Measurements from ENCODE around the gene PCDHGA5.
"Not testable (repeated sequence)": the region's sequence is repeated elsewhere in the genome, so short reads cannot be mapped to it uniquely, and the experiment has no call there.

Gene PCDHGA5

DNA sequence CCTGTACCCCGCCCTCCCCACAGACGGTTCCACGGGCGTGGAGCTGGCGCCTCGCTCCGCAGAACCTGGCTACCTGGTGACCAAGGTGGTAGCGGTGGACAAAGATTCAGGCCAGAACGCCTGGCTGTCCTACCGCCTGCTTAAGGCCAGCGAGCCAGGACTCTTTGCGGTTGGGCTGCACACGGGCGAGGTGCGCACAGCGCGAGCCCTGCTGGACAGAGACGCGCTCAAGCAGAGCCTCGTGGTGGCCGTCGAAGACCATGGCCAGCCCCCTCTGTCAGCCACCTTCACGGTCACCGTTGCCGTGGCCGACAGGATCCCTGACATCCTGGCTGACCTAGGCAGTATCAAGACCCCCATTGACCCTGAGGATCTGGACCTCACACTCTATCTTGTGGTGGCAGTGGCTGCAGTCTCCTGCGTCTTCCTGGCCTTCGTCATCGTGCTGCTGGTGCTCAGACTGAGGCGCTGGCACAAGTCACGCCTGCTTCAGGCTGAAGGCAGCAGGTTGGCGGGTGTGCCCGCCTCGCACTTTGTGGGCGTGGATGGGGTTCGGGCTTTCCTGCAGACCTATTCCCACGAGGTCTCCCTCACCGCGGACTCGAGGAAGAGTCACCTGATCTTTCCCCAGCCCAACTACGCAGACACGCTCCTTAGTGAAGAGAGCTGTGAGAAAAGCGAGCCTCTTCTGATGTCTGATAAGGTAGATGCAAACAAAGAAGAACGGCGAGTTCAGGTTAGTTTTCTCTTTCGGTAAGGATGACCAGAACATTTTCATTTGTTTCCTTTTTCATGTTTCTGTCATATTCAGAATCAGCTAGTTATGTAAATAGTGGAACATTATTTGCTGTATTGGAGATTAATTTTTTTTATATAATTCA, 2.3 kb downstream of the PCDHGA5 start:
- no peak for TF ChIP-seq GATA1 (IDR thresholded peaks at IDR 0.05; ENCODE audit: low read depth, low read length)
- no peak for TF ChIP-seq POLR2A (IDR thresholded peaks at IDR 0.05; ENCODE audit: low read length)
- no peak for DNase-seq

DNA sequence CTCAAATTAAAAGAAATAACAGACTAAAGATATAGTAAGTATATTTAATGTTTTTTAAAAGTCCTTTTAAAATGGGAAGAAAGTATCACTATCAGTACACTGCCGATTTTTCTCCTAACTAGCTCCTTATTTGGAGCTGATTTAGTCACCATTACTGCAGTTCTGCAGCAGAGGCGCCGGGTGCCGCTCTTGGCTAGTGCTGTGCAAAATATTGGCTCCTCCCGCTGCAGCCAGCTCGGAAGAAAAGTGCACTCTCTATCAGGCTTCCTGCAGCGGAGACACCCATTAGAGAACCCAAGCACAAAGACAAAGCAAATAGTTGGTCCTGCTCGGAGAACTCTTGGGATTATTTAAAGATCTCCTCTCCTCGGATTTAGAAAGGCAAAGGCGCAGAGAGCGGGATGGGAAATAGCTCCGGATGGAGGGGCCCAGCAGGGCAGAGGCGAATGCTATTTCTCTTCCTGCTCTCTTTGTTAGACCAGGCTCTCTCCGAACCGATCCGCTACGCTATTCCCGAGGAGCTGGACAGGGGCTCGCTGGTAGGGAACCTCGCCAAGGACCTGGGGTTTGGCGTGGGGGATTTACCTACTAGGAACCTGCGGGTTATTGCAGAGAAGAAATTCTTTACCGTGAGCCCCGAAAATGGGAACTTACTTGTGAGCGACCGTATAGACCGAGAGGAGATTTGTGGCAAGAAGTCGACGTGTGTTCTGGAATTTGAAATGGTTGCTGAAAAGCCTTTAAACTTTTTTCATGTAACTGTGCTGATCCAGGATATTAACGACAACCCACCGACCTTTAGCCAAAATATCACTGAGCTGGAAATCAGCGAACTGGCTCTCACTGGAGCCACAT, 6.3 kb downstream of the PCDHGA5 start, which contains the start of gene PCDHGB3:
PCDHGB3 (plus strand) TSS at position 249 of the 855 bp plus-strand sequence; CDS start at position 402, 153 bp downstream.
- peak; percentile 4 to 8 for DNase-seq

DNA sequence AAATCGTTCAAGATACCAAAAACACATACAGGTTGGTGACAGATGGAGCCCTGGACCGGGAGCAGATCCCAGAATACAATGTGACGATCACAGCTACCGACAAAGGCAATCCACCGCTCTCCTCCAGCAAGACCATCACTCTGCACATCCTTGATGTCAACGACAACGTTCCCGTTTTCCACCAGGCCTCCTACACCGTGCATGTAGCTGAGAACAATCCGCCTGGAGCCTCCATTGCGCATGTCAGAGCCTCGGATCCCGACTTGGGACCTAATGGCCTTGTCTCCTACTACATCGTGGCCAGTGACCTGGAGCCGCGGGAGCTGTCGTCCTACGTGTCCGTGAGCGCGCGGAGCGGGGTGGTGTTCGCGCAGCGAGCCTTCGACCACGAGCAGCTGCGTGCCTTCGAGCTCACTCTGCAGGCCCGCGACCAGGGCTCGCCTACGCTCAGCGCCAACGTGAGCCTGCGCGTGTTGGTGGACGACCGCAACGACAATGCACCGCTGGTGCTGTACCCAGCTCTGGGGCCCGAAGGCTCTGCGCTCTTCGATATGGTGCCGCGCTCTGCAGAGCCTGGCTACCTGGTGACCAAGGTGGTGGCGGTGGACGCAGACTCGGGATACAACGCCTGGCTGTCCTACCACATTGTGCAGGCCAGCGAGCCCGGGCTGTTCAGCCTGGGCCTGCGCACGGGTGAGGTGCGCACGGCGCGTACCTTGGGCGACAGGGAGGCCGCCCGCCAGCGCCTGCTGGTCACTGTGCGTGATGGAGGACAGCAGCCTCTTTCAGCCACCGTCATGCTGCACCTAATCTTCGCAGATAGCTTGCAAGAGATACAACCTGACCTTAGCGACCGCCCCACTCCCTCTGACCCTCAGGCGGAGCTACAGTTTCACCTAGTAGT, 7.9 kb downstream of the PCDHGA5 start:
- TF ChIP-seq GATA1 (IDR thresholded peaks at IDR 0.05; ENCODE audit: low read depth, low read length) (no peak), POLR2A (IDR thresholded peaks at IDR 0.05; ENCODE audit: low read length) (no peak)
- no peak for DNase-seq

More for the DNA sequence above, 6.3 kb downstream of the PCDHGA5 start, which contains the start of gene PCDHGB3:
- TF ChIP-seq POLR2A (IDR thresholded peaks at IDR 0.05; ENCODE audit: low read length), result no peak
- no peak for TF ChIP-seq GATA1 (IDR thresholded peaks at IDR 0.05; ENCODE audit: low read depth, low read length)

DNA sequence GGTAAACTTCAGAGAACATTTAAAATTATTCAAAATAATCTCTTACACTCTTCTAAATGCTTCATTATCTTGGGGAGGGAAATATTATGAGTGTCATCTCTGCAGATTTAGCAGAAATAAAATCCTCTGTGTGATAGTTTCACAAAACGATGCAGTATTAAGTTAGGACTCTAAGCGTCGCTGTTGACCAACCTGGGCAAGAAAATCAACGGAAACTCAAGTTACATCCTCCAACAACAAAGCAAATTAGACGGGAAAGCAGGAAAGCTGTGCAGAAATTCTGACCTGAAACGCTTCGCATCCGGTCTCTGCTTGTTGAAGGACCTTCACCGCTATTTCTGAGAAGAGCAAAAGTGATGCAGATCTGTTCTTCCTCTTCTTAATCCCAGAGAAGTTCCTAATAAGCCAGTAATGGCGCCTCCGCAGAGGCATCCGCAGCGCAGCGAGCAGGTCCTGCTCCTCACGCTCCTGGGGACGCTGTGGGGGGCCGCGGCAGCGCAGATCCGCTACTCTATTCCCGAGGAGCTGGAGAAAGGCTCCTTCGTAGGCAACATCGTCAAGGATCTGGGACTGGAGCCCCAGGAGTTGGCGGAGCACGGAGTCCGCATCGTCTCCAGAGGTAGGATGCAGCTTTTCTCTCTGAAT, 9.8 kb downstream of the PCDHGA5 start, which contains the start of gene PCDHGA6:
PCDHGA6 (plus strand) TSS at position 219 of the 645 bp plus-strand sequence; CDS start at position 412, 193 bp downstream.
- peak; percentile 3 to 10 for DNase-seq
- no peak for TF ChIP-seq GATA1 (IDR thresholded peaks at IDR 0.05; ENCODE audit: low read depth, low read length)
- no peak for TF ChIP-seq POLR2A (IDR thresholded peaks at IDR 0.05; ENCODE audit: low read length)

DNA sequence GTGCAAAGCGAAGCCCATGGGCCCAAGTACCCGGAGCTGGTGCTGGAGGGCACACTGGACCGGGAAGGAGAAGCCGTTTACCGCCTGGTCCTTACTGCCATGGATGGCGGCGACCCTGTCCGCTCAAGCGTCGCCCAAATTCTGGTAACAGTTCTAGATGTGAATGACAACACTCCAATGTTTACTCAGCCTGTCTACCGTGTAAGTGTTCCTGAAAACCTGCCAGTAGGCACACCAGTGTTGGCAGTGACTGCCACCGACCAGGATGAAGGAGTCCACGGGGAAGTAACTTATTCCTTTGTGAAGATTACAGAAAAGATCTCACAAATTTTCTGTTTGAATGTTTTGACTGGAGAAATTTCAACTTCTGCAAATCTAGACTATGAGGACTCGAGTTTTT, 10.7 kb downstream of the PCDHGA5 start:
- no peak for DNase-seq
- TF ChIP-seq GATA1 (IDR thresholded peaks at IDR 0.05; ENCODE audit: low read depth, low read length) (no peak), POLR2A (IDR thresholded peaks at IDR 0.05; ENCODE audit: low read length) (no peak)

DNA sequence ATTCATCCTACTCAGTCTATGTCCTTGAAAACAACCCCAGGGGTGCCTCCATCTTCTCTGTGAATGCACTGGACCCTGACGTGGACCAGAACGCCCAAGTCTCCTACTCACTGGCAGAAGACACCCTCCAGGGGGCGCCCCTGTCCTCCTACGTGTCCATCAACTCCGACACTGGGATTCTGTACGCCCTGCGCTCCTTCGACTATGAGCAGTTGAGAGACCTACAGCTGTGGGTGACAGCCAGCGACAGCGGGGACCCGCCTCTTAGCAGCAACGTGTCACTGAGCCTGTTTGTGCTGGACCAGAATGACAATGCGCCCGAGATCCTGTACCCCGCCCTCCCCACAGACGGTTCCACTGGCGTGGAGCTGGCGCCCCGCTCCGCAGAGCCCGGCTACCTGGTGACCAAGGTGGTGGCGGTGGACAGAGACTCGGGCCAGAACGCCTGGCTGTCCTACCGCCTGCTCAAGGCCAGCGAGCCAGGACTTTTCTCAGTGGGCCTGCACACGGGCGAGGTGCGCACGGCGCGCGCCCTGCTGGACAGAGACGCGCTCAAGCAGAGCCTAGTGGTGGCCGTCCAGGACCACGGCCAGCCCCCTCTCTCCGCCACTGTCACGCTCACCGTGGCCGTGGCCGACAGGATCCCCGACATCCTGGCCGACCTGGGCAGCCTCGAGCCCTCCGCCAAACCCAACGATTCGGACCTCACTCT, 11.6 kb downstream of the PCDHGA5 start:
- not testable (repeated sequence) for DNase-seq

DNA sequence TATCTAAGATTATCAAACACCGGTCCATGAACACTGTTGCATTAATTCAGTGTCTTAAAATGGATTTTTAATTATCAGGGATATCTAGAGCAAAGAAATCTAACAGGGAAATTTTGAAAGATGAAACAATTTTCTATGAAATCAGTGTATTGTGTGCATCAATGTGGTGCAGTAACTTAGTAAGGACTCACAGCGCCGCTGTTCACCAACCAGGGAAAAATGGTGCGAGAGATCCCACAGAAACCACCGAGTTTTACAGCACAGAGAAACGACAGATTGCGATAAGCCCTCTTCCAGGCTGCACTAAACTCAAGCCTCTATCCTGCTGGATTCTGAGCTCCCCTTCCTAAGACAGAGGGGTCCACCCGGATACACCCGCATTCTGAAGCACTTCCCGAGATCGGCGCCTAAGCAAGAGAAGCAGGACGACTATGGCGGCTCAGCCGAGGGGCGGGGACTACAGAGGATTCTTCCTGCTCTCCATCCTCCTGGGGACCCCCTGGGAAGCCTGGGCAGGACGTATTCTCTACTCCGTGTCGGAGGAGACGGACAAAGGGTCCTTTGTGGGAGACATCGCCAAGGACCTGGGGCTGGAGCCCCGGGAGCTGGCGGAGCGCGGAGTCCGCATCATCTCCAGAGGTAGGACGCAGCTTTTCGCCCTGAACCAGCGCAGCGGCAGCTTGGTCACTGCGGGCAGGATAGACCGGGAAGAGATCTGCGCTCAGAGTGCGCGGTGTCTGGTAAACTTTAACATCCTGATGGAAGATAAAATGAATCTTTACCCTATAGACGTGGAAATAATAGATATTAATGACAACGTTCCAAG, 18.7 kb downstream of the PCDHGA5 start, which contains the start of gene PCDHGA7:
PCDHGA7 (plus strand) TSS at position 274 of the 826 bp plus-strand sequence; CDS start at position 432, 158 bp downstream.
- TF ChIP-seq GATA1 (IDR thresholded peaks at IDR 0.05; ENCODE audit: low read depth, low read length) (no peak), POLR2A (IDR thresholded peaks at IDR 0.05; ENCODE audit: low read length) (no peak)
- no peak for DNase-seq

DNA sequence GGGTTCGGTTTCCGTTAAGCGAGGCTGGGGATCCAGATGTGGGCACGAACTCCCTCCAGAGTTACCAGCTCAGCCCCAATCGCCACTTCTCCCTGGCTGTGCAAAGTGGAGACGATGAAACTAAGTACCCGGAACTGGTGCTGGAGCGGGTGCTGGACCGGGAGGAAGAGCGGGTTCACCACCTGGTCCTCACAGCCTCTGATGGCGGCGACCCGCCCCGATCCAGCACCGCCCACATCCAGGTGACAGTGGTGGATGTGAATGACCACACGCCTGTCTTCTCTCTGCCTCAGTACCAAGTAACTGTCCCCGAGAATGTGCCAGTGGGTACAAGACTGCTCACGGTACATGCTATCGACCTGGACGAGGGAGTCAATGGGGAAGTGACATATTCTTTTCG, 19.4 kb downstream of the PCDHGA5 start:
- DNase-seq, result no peak
- no peak for TF ChIP-seq GATA1 (IDR thresholded peaks at IDR 0.05; ENCODE audit: low read depth, low read length)
- no peak for TF ChIP-seq POLR2A (IDR thresholded peaks at IDR 0.05; ENCODE audit: low read length)

DNA sequence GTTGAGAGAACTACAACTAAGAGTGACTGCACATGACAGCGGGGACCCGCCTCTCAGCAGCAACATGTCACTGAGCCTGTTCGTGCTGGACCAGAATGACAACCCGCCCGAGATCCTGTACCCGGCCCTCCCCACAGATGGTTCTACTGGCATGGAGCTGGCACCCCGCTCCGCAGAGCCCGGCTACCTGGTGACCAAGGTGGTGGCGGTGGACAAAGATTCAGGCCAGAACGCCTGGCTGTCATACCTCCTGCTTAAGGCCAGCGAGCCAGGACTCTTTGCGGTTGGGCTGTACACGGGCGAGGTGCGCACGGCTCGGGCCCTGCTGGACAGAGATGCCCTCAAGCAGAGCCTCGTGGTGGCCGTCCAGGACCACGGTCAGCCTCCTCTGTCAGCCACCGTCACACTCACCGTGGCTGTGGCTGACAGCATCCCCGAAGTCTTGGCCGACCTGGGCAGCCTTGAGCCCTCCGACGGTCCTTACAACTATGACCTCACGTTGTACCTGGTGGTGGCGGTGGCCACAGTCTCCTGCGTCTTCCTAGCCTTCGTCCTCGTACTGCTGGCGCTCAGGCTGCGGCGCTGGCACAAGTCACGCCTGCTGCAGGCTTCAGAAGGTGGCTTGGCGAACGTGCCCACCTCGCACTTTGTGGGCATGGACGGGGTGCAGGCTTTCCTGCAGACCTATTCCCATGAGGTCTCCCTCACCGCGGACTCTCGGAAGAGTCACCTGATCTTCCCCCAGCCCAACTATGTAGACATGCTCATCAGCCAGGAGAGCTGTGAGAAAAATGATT, 20.7 kb downstream of the PCDHGA5 start:
- no peak for TF ChIP-seq POLR2A (IDR thresholded peaks at IDR 0.05; ENCODE audit: low read length)
- no peak for TF ChIP-seq GATA1 (IDR thresholded peaks at IDR 0.05; ENCODE audit: low read depth, low read length)
- no peak for DNase-seq

DNA sequence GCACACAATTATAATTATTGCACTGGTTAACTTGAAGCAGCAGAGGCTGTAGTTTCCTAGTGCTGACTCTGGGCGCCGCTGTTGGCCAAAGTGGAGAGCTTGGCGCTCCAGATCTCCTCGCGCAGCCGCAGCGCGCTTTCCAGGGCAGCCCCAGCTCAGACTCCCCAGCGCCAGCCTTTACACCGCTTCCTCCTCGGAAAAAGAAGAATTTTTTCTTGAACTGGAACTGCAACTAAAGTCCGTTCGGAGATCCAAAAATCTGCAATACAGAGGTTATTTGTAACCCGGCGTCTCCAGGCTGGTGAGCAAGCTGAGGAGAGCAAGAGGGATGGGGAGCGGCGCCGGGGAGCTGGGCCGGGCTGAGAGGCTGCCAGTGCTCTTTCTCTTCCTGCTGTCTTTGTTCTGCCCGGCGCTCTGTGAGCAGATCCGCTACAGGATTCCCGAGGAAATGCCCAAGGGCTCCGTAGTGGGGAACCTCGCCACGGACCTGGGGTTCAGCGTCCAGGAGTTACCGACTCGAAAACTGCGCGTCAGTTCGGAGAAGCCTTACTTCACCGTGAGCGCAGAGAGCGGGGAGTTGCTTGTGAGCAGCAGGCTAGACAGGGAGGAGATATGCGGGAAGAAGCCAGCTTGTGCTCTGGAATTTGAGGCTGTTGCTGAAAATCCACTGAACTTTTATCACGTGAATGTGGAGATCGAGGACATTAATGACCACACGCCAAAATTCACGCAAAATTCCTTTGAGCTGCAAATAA, 23.8 kb downstream of the PCDHGA5 start, which contains the start of gene PCDHGB4:
PCDHGB4 (plus strand) TSS at position 142 of the 755 bp plus-strand sequence; CDS start at position 329, 187 bp downstream.
- peak in 1 of 2 experiments; percentile 12 for DNase-seq
